ENCODE data around the gene MYNN.

GRCh38 chr3:169836942-169837275 is 63.7 kb downstream of the MYNN start:
- TF ChIP-seq CTCF (IDR thresholded peaks at IDR 0.05) = no peak
- TF ChIP-seq ZFX (IDR thresholded peaks at IDR 0.05; ENCODE audit: borderline replicate concordance) = no peak

All from 22Rv1 (cell line).